Smooth muscle cell (in vitro differentiated cells): Measurements from ENCODE around the gene FIG4. TPM values are rescaled to one million over a fixed set of nuclear protein-coding genes. Genes with fewer than 3 reads are reported as not detected.

ENCODE experiments used
- DNase-seq: peaks from one replicate; lab custom pipeline; 2025; ENCODE audit not compliant: unreplicated experiment; lab: John Stamatoyannopoulos, UW
- H2AFZ ChIP-seq: fragments of 200-600 bp; sonication (generic); 2 replicates; pipeline ENCODE4 v1.6.0; 2016; ENCODE audit warnings: antibody characterized with exemption, low read depth, mild to moderate bottlenecking
- H3F3A ChIP-seq: fragments of 200-600 bp; sonication (generic); 2 replicates; pipeline ENCODE4 v1.6.0; 2017; ENCODE audit warnings: antibody characterized with exemption, low read depth
- H3K27ac ChIP-seq: fragments of 200-600 bp; sonication (generic); 2 replicates; pipeline ENCODE4 v1.5.1; 2016; ENCODE audit warnings: low read depth, mild to moderate bottlenecking
- H3K27me3 ChIP-seq: fragments of 200-600 bp; sonication (generic); 2 replicates; pipeline ENCODE4 v1.6.1; 2016; ENCODE audit warnings: low read depth, mild to moderate bottlenecking
- H3K36me3 ChIP-seq: fragments of 200-600 bp; sonication (generic); 2 replicates; pipeline ENCODE4 v1.5.1; 2016; ENCODE audit warnings: low read depth
- H3K4me1 ChIP-seq: fragments of 200-600 bp; sonication (generic); 2 replicates; pipeline ENCODE4 v1.5.1; 2016; ENCODE audit warnings: low read depth
- H3K4me2 ChIP-seq: fragments of 200-600 bp; sonication (generic); 2 replicates; pipeline ENCODE4 v1.6.0; 2016; ENCODE audit warnings: mild to moderate bottlenecking
- H3K4me3 ChIP-seq: fragments of 200-600 bp; sonication (generic); 2 replicates; pipeline ENCODE4 v1.5.1; 2016; ENCODE audit warnings: mild to moderate bottlenecking
- H3K79me2 ChIP-seq: fragments of 200-600 bp; sonication (generic); 2 replicates; pipeline ENCODE4 v1.6.0; 2016; ENCODE audit warnings: low read depth, mild to moderate bottlenecking
- H3K9ac ChIP-seq: fragments of 200-600 bp; sonication (generic); 2 replicates; pipeline ENCODE4 v1.6.0; 2016; ENCODE audit warnings: low read depth
- H3K9me3 ChIP-seq: fragments of 200-600 bp; sonication (generic); replicated peaks from 2 replicates; pipeline ENCODE4 v1.5.1; 2016; ENCODE audit warnings: low read depth
- H4K20me1 ChIP-seq: fragments of 200-600 bp; sonication (generic); 2 replicates; pipeline ENCODE4 v1.6.0; 2016; ENCODE audit warnings: low read depth
- CTCF ChIP-seq: fragments of 200-600 bp; sonication (generic); IDR thresholded peaks from 2 replicates; pipeline ENCODE4 v1.5.1; 2017; ENCODE audit warnings: borderline replicate concordance, mild to moderate bottlenecking, antibody characterized with exemption; ENCODE audit not compliant: insufficient read depth, poor library complexity, severe bottlenecking
- WGBS: methylation state at CpG from one replicate; pipeline ENCODE4 v1.1.7; 2016; ENCODE audit warnings: low lambda C conversion rate; 5-methylcytosine and 5-hydroxymethylcytosine counted together
- polyA plus RNA-seq: library from polyadenylated mRNA; unstranded; fragments of >200 nt; fragmentation: Nextera tagmentation; extraction: Ambion mirVana; gene quantifications from 2 replicates; pipeline ENCODE4 v1.2.1, GENCODE V29; 2016
- total RNA-seq: library from RNA; depleted of rRNA; stranded (reverse); fragments of >200 nt; gene quantifications from 2 replicates; pipeline ENCODE4 v1.2.3, GENCODE V29; 2014

Gene FIG4
- total RNA-seq (12.4 and 32.8 TPM in 2 replicates), polyA plus RNA-seq (11.2 and 12.1 TPM in 2 replicates)

- H3K9ac ChIP-seq, result peak within 1 kb of the TSS; percentile 68
- H3K27ac ChIP-seq, result peak within 1 kb of the TSS; percentile 45
- H3K27me3 ChIP-seq, result peaks cover 7% of the 10 kb centered on the region
- under 1% methylated on average over 46 of the region's 47 CpGs for WGBS
- H3K4me1 ChIP-seq, result peaks cover 17% of the 10 kb centered on the region
- peak within 1 kb of the TSS; percentile 91 for H2AFZ ChIP-seq
- DNase-seq, result peak; percentile 50
- TF ChIP-seq CTCF, result no peak
- H3K4me3 ChIP-seq, result peak within 1 kb of the TSS; percentile 77
- H3K79me2 ChIP-seq, result no peaks in the 10 kb centered on the region
- H3K36me3 ChIP-seq, result no peaks in the 10 kb centered on the region
- no peaks in the 10 kb centered on the region for H3K9me3 ChIP-seq
- peak within 1 kb of the TSS; percentile 94 for H3K4me2 ChIP-seq
- no peaks in the 10 kb centered on the region for H3F3A ChIP-seq
- no peaks in the 10 kb centered on the region for H4K20me1 ChIP-seq
Observed at GRCh38 chr6:109690737-109691621, at the start of gene FIG4, which contains the start of gene AK9. TSS of gene FIG4 (plus strand) at chr6:109691296. CDS start at chr6:109691436, 140 bp downstream. TSS of gene AK9 (minus strand) at chr6:109691202. CDS start at chr6:109675745, 15,457 bp downstream.

GRCh38 chr6:109644131-109644530 is 47.0 kb upstream of the FIG4 start:
- H4K20me1 ChIP-seq, result no peaks in the 10 kb centered on the region
- no peaks in the 10 kb centered on the region for H3K9me3 ChIP-seq
- no peaks in the 10 kb centered on the region for H3K27me3 ChIP-seq
- no peaks in the 10 kb centered on the region for H3F3A ChIP-seq
- H3K27ac ChIP-seq, result no peak overlapping the region
- H3K9ac ChIP-seq, result no peak overlapping the region
- H3K36me3 ChIP-seq, result no peaks in the 10 kb centered on the region
- no peak overlapping the region for H3K4me2 ChIP-seq
- no peak for DNase-seq
- WGBS, result 82% methylated on average over 2 of the region's 2 CpGs
- H3K4me3 ChIP-seq, result no peak overlapping the region
- H3K4me1 ChIP-seq, result no peaks in the 10 kb centered on the region
- no peak for TF ChIP-seq CTCF
- no peaks in the 10 kb centered on the region for H3K79me2 ChIP-seq
- no peak overlapping the region for H2AFZ ChIP-seq

- Histone ChIP-seq H4K20me1 (no peaks in the 10 kb centered on the region), H3K9me3 (no peaks in the 10 kb centered on the region), H3K4me3 (no peak overlapping the region), H3K4me1 (no peaks in the 10 kb centered on the region), H3K27ac (no peak overlapping the region), H2AFZ (no peak overlapping the region), H3K79me2 (no peaks in the 10 kb centered on the region), H3K4me2 (no peak overlapping the region), H3K36me3 (no peaks in the 10 kb centered on the region), H3K27me3 (no peaks in the 10 kb centered on the region), H3F3A (no peaks in the 10 kb centered on the region), H3K9ac (no peak overlapping the region)
- no peak for DNase-seq
- no peak for TF ChIP-seq CTCF
- 66% methylated on average over 5 of the region's 5 CpGs for WGBS
Observed at GRCh38 chr6:109653264-109653663, 37.8 kb upstream of the FIG4 start.
